ENCODE data around the gene POLL.
A peak's percentile ranks its signal among the peaks of the same experiment; 100 is the strongest.

The POLL gene

GRCh38 chr10:101625821-101626412 lies 37.9 kb upstream of the POLL start:
- Histone ChIP-seq H3K4me3 (ENCODE audit: low read depth, low read length) (no peak overlapping the region), H3K27ac (no peak overlapping the region), H3K9me3 (ENCODE audit: severe bottlenecking) (no peaks in the 10 kb centered on the region), H3K27me3 (ENCODE audit: insufficient read depth, low read depth, severe bottlenecking) (no peaks in the 10 kb centered on the region), H3K36me3 (peaks cover 10% of the 10 kb centered on the region)
- no peak for TF ChIP-seq CTCF (IDR thresholded peaks at IDR 0.05; ENCODE audit: low read depth, low read length)
- no peak for DNase-seq

- TF ChIP-seq CTCF (IDR thresholded peaks at IDR 0.05; ENCODE audit: low read depth, low read length): no peak
- no peaks in the 10 kb centered on the region for H3K27me3 ChIP-seq (ENCODE audit: insufficient read depth, low read depth, severe bottlenecking)
- H3K36me3 ChIP-seq: peaks cover 10% of the 10 kb centered on the region
- H3K27ac ChIP-seq: no peak overlapping the region
- H3K4me3 ChIP-seq (ENCODE audit: low read depth, low read length): no peak overlapping the region
- no peaks in the 10 kb centered on the region for H3K9me3 ChIP-seq (ENCODE audit: severe bottlenecking)
- DNase-seq: no peak
Observed at GRCh38 chr10:101624526-101625102, 36.6 kb upstream of the POLL start.

GRCh38 chr10:101623528-101623927 lies 35.5 kb upstream of the POLL start:
- H3K36me3 ChIP-seq: peaks cover 10% of the 10 kb centered on the region
- DNase-seq: no peak

DNA sequence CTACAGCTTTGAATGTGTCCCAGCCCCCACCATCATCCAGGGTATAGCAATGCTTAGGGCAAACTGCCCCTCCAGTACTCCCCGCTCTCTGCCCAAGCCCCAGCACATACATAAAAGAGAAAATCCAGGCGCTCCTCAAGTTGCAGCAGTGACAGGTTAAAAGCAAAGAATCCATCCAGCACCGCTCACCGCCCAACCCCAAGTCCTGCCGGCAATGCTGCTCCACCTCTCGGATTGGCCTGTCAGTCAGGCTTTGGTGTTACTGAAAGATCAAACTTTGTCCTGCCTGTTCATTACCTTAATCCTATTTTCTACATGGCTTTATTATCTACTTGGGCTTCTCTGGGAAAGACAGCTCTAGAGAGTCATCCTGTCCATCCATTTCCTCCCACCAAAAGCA lies 31.9 kb upstream of the POLL start:
- no peaks in the 10 kb centered on the region for H3K9me3 ChIP-seq (ENCODE audit: severe bottlenecking)
- no peaks in the 10 kb centered on the region for H3K27me3 ChIP-seq (ENCODE audit: insufficient read depth, low read depth, severe bottlenecking)
- H3K36me3 ChIP-seq: peaks cover 18% of the 10 kb centered on the region
- no peak overlapping the region for H3K27ac ChIP-seq
- H3K4me3 ChIP-seq (ENCODE audit: low read depth, low read length): no peak overlapping the region
- TF ChIP-seq CTCF (IDR thresholded peaks at IDR 0.05; ENCODE audit: low read depth, low read length): no peak
- DNase-seq: peak; percentile 75

More at GRCh38 chr10:101623528-101623927, 35.5 kb upstream of the POLL start:
- Histone ChIP-seq H3K27ac (no peak overlapping the region), H3K9me3 (ENCODE audit: severe bottlenecking) (no peaks in the 10 kb centered on the region), H3K27me3 (ENCODE audit: insufficient read depth, low read depth, severe bottlenecking) (no peaks in the 10 kb centered on the region), H3K4me3 (ENCODE audit: low read depth, low read length) (no peak overlapping the region)
- TF ChIP-seq CTCF (IDR thresholded peaks at IDR 0.05; ENCODE audit: low read depth, low read length): no peak

DNA sequence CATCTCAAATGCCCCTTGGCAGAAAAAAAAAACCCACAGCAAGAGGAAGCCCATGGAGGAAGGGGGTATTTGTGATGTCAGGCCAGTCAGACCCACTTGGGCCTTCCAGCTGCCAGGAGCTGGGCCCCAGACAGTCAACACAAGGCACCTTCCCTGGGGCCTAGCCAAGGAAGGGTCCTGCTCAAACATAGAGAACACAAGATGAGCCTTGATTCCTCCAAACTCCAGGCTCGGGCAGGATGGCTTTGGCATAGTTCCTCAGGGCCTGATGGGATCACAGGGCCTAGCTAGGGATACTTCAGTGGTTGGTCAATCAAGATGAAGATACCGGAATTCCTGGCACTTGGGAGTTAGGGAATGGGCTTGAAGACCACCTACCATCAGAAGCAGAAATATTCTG lies 30.8 kb upstream of the POLL start:
- TF ChIP-seq CTCF (IDR thresholded peaks at IDR 0.05; ENCODE audit: low read depth, low read length): no peak

More for the DNA sequence above, 30.8 kb upstream of the POLL start:
- H3K4me3 ChIP-seq (ENCODE audit: low read depth, low read length): no peak overlapping the region
- no peaks in the 10 kb centered on the region for H3K9me3 ChIP-seq (ENCODE audit: severe bottlenecking)
- peaks cover 16% of the 10 kb centered on the region for H3K36me3 ChIP-seq
- DNase-seq: no peak
- H3K27ac ChIP-seq: no peak overlapping the region
- no peaks in the 10 kb centered on the region for H3K27me3 ChIP-seq (ENCODE audit: insufficient read depth, low read depth, severe bottlenecking)

Data from WERI-Rb-1 (cell line).